Measurements from ENCODE around the gene LEKR1.

Gene LEKR1

GRCh38 chr3:157059661-157060060, 233.5 kb downstream of the LEKR1 start:
- in situ Hi-C loops (cut with MboI; ENCODE audit: low sequenced_read_pairs, unreplicated experiment) = loop anchor here (10.0 kb wide), 1 partner anchor 225 kb away; no protein-coding TSS in a partner anchor
- TF ChIP-seq, protein P1, sequence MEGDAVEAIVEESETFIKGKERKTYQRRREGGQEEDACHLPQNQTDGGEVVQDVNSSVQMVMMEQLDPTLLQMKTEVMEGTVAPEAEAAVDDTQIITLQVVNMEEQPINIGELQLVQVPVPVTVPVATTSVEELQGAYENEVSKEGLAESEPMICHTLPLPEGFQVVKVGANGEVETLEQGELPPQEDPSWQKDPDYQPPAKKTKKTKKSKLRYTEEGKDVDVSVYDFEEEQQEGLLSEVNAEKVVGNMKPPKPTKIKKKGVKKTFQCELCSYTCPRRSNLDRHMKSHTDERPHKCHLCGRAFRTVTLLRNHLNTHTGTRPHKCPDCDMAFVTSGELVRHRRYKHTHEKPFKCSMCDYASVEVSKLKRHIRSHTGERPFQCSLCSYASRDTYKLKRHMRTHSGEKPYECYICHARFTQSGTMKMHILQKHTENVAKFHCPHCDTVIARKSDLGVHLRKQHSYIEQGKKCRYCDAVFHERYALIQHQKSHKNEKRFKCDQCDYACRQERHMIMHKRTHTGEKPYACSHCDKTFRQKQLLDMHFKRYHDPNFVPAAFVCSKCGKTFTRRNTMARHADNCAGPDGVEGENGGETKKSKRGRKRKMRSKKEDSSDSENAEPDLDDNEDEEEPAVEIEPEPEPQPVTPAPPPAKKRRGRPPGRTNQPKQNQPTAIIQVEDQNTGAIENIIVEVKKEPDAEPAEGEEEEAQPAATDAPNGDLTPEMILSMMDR (IDR thresholded peaks at IDR 0.05; ENCODE audit: borderline replicate concordance, control extremely low read depth, extremely low read depth, insufficient read depth, missing control alignments) = no peak
- no peak for DNase-seq (ENCODE audit: low spot score)

DNA sequence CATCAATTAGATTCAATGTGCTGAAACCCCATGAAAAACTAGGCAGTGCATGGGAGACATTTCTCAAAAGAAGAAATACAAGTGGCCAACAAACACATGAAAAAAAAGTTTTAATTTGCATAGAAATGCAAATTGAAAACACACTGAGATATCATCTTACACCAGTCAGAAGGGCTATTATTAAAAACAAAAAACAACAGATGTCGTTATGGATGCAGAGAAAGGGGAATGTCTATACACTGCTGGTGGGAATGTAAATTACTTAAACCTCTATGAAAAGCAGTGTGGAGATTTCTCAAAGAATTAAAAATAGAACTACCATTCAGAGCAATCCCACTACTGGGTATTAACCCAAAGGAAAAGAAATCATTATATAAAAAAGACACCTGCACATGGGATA, 235.1 kb downstream of the LEKR1 start:
- in situ Hi-C loops (cut with MboI; ENCODE audit: low sequenced_read_pairs, unreplicated experiment) = no loop called here
- no peak for DNase-seq (ENCODE audit: low spot score)
- TF ChIP-seq, protein P1 (IDR thresholded peaks at IDR 0.05; ENCODE audit: borderline replicate concordance, control extremely low read depth, extremely low read depth, insufficient read depth, missing control alignments) = no peak

DNA sequence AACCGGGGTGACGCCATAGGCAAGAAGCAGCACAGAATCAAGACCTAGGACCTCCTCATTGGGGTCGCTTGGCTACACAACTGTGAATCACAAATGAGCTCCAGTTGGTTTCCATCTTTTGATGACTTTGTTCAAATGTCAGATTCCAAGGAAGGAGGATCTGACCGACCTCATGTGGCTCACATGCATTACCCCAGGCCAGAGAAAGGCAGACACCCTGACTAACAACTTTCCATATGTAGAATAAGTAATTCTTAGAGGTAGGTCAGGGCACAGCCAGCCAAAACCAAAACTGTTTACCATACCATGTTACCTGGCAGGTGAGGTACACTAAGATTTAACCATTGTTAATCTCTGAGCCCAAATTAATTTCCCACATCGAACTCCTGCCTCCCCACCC, 237.3 kb downstream of the LEKR1 start:
- in situ Hi-C loops (cut with MboI; ENCODE audit: low sequenced_read_pairs, unreplicated experiment) = no loop called here
- no peak for DNase-seq (ENCODE audit: low spot score)
- TF ChIP-seq, protein P1 (IDR thresholded peaks at IDR 0.05; ENCODE audit: borderline replicate concordance, control extremely low read depth, extremely low read depth, insufficient read depth, missing control alignments) = no peak

DNA sequence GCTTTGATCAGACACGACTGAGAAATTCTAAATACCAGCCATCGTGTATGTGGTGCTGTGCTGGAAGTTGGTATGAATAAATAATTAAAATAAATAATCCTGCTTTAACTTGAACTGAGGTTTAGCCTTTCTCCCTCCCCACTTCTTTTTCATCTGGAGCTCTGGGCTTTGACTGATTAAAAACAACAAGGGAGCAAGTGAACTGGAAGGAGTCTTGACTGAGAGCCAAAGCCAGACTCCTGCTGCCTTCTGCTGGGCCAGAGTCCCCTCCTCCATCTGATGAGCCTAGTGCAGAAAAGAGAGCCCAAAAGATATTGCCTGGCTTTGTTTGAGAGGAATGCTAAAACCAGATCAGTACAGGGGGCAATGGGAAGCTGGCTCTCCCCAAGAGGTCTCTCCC, 237.8 kb downstream of the LEKR1 start:
- TF ChIP-seq, protein P1 (IDR thresholded peaks at IDR 0.05; ENCODE audit: borderline replicate concordance, control extremely low read depth, extremely low read depth, insufficient read depth, missing control alignments) = no peak
- no peak for DNase-seq (ENCODE audit: low spot score)
- in situ Hi-C loops (cut with MboI; ENCODE audit: low sequenced_read_pairs, unreplicated experiment) = no loop called here

DNA sequence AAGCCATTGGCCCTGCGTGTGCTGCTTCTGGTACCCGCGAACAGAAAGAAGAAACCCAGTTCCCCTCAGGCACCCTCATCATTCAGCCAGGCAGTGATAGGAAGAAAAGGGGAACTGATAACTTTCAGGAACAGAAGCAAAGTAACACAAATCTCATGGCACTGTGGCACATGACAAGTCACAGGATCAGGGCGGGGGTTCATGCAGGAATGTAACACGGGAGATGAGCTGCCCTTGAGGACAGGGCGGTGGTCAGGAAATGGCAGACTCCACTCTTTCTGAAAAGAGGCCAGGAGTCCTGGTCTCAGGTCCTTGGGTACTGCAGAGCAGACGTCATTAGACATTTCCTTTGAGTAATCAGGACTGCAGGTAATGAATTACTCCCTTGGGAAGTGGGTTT, 238.2 kb downstream of the LEKR1 start:
- TF ChIP-seq, protein P1 (IDR thresholded peaks at IDR 0.05; ENCODE audit: borderline replicate concordance, control extremely low read depth, extremely low read depth, insufficient read depth, missing control alignments) = no peak
- DNase-seq (ENCODE audit: low spot score) = no peak
- in situ Hi-C loops (cut with MboI; ENCODE audit: low sequenced_read_pairs, unreplicated experiment) = no loop called here

GRCh38 chr3:157065201-157065600, 239.0 kb downstream of the LEKR1 start:
- in situ Hi-C loops (cut with MboI; ENCODE audit: low sequenced_read_pairs, unreplicated experiment) = no loop called here
- DNase-seq (ENCODE audit: low spot score) = no peak
- TF ChIP-seq, protein P1 (IDR thresholded peaks at IDR 0.05; ENCODE audit: borderline replicate concordance, control extremely low read depth, extremely low read depth, insufficient read depth, missing control alignments) = no peak
